HG03095 (cell line): ENCODE results near the gene PIF1.
"Not testable (repeated sequence)": the region's sequence is repeated elsewhere in the genome, so short reads cannot be mapped to it uniquely, and the experiment has no call there.

Experiments used
- ATAC-seq: cut with Tn5 transposase; IDR thresholded peaks from one replicate; pipeline ENCODE4 v1.9.1; 2021; ENCODE audit warnings: moderate library complexity; ENCODE audit not compliant: unreplicated experiment

Gene PIF1

GRCh38 chr15:64810497-64811326 lies 14.7 kb downstream of the PIF1 start:
- ATAC-seq = no peak

- no peak for ATAC-seq
These were observed 15.6 kb downstream of the PIF1 start for GRCh38 chr15:64809649-64810496.

- ATAC-seq = no peak
These were observed 16.5 kb downstream of the PIF1 start for GRCh38 chr15:64808785-64809453.

GRCh38 chr15:64807751-64808222 lies 17.7 kb downstream of the PIF1 start:
- ATAC-seq = no peak

- no peak for ATAC-seq
These were observed 18.2 kb downstream of the PIF1 start for GRCh38 chr15:64807051-64807749.

GRCh38 chr15:64806509-64806908 lies 18.9 kb downstream of the PIF1 start:
- no peak for ATAC-seq

- no peak for ATAC-seq
These were observed 20.8 kb downstream of the PIF1 start for GRCh38 chr15:64804619-64805018.

GRCh38 chr15:64803526-64803925 lies 21.9 kb downstream of the PIF1 start:
- ATAC-seq = no peak

GRCh38 chr15:64800476-64800875 lies 25.0 kb downstream of the PIF1 start:
- ATAC-seq = no peak

- not testable (repeated sequence) for ATAC-seq
These were observed 26.5 kb downstream of the PIF1 start for GRCh38 chr15:64798905-64799304.

- ATAC-seq = not testable (repeated sequence)
These were observed 29.5 kb downstream of the PIF1 start for GRCh38 chr15:64795921-64796320.

GRCh38 chr15:64795299-64795698 lies 30.1 kb downstream of the PIF1 start:
- not testable (repeated sequence) for ATAC-seq

GRCh38 chr15:64792282-64792681 lies 33.2 kb downstream of the PIF1 start:
- no peak for ATAC-seq

GRCh38 chr15:64791401-64791800 lies 34.0 kb downstream of the PIF1 start:
- ATAC-seq = no peak

- no peak for ATAC-seq
These were observed 41.7 kb downstream of the PIF1 start for GRCh38 chr15:64783796-64784195.

- ATAC-seq = no peak
These were observed 42.7 kb downstream of the PIF1 start for GRCh38 chr15:64782751-64783150.

GRCh38 chr15:64781299-64781698 lies 44.1 kb downstream of the PIF1 start:
- no peak for ATAC-seq

GRCh38 chr15:64780600-64781156 lies 44.8 kb downstream of the PIF1 start:
- ATAC-seq = no peak

GRCh38 chr15:64779630-64780029 lies 45.8 kb downstream of the PIF1 start:
- no peak for ATAC-seq

- ATAC-seq = no peak
These were observed 46.4 kb downstream of the PIF1 start for GRCh38 chr15:64779024-64779423.
